Mucosa of descending colon (tissue), 3 donors: ENCODE data around the gene NOG. TPM values are rescaled to one million over a fixed set of nuclear protein-coding genes. Genes with fewer than 3 reads are reported as not detected.

Experiments
- ATAC-seq: fragments of 200-7000 bp; cut with Tn5 transposase; one replicate; pipeline ENCODE4 v1.9.1; 2020; ENCODE audit warnings: mild to moderate bottlenecking, moderate library complexity
- DNase-seq, 3 donors: peaks; one replicate each; pipeline ENCODE4 v3.0.0-alpha.2; 2020
- H3K36me3 ChIP-seq: fragments of 200-600 bp; one replicate; pipeline ENCODE4 v1.8.0; 2021; ENCODE audit warnings: low read depth, mild to moderate bottlenecking
- H3K4me1 ChIP-seq: fragments of 200-600 bp; one replicate; pipeline ENCODE4 v1.8.0; 2021; ENCODE audit warnings: low read depth, mild to moderate bottlenecking
- H3K4me3 ChIP-seq: fragments of 200-600 bp; one replicate; pipeline ENCODE4 v1.8.0; 2021; ENCODE audit warnings: mild to moderate bottlenecking
- H3K9me3 ChIP-seq: fragments of 200-600 bp; one replicate; pipeline ENCODE4 v1.8.0; 2021; ENCODE audit warnings: mild to moderate bottlenecking
- CTCF ChIP-seq: fragments of 200-600 bp; IDR thresholded peaks from one replicate; pipeline ENCODE4 v1.8.0; 2022; ENCODE audit warnings: antibody characterized with exemption, mild to moderate bottlenecking
- intact Hi-C, 2 donors: fragments of 100-400 bp; cut with DNase I in 1 of 2; cut with micrococcal nuclease in 1 of 2; formaldehyde crosslinking; loops; one replicate each; pipeline versions ENCODE4 v1.11.0 to v1.11.1; 2022; cut with DNase I, micrococcal nuclease
- total RNA-seq, 3 donors: library from RNA; stranded (reverse); fragmentation: NEBNext Ultra II Directional in 2 of 3; extraction: Animal tissue kit (Norgen Biotek cat#: 25700) in 2 of 3; gene quantifications; one replicate each; pipeline versions ENCODE4 v1.2.1 to v1.2.4, GENCODE V29; 2021 to 2023
- donor health status: DM: no; HTN: no; CAD: no; lungs with moderate emphysema.
- donor health status: DM: no; HTN: no; CAD: no.
- donor health status: DM: no; HTN: yes; CAD: no.

The NOG gene
- total RNA-seq, 3 donors from 2014 or later: 0.14 to 0.32 TPM; not detected in 1

- H3K9me3 ChIP-seq: no peaks in the 10 kb centered on the region
- ATAC-seq: no peak
- no peak overlapping the region for H3K4me3 ChIP-seq
- no peaks in the 10 kb centered on the region for H3K4me1 ChIP-seq
- TF ChIP-seq CTCF: no peak
- H3K36me3 ChIP-seq: no peaks in the 10 kb centered on the region
- no peak for DNase-seq
- intact Hi-C loops: no loop called here
Observed at GRCh38 chr17:56557682-56558081, 35.8 kb upstream of the NOG start.

- H3K36me3 ChIP-seq: no peaks in the 10 kb centered on the region
- H3K4me3 ChIP-seq: no peak overlapping the region
- ATAC-seq (no peak), DNase-seq (no peak)
- intact Hi-C loops: no loop called here
- TF ChIP-seq CTCF: no peak
- H3K9me3 ChIP-seq: no peaks in the 10 kb centered on the region
- H3K4me1 ChIP-seq: no peaks in the 10 kb centered on the region
Observed at GRCh38 chr17:56558088-56558487, 35.4 kb upstream of the NOG start.

GRCh38 chr17:56570199-56570598 is 23.3 kb upstream of the NOG start:
- H3K36me3 ChIP-seq: no peaks in the 10 kb centered on the region

GRCh38 chr17:56571456-56571855 is 22.0 kb upstream of the NOG start:
- H3K9me3 ChIP-seq: no peaks in the 10 kb centered on the region
- H3K4me3 ChIP-seq: no peak overlapping the region
- ATAC-seq: no peak
- TF ChIP-seq CTCF: no peak
- DNase-seq: no peak
- H3K4me1 ChIP-seq: no peaks in the 10 kb centered on the region
- intact Hi-C loops: no loop called here
- H3K36me3 ChIP-seq: no peaks in the 10 kb centered on the region

More at GRCh38 chr17:56570199-56570598, 23.3 kb upstream of the NOG start:
- DNase-seq (no peak), ATAC-seq (no peak)
- Histone ChIP-seq H3K4me3 (no peak overlapping the region), H3K4me1 (no peaks in the 10 kb centered on the region), H3K9me3 (no peaks in the 10 kb centered on the region)
- no peak for TF ChIP-seq CTCF
- intact Hi-C loops: no loop called here

GRCh38 chr17:56577190-56577842 is 16.2 kb upstream of the NOG start:
- TF ChIP-seq CTCF: no peak
- no peak overlapping the region for H3K4me3 ChIP-seq
- ATAC-seq: no peak
- intact Hi-C loops: no loop called here
- no peaks in the 10 kb centered on the region for H3K4me1 ChIP-seq
- no peaks in the 10 kb centered on the region for H3K9me3 ChIP-seq
- no peak for DNase-seq
- no peaks in the 10 kb centered on the region for H3K36me3 ChIP-seq

GRCh38 chr17:56577843-56578204 is 15.7 kb upstream of the NOG start:
- ATAC-seq (no peak), DNase-seq (no peak)
- Histone ChIP-seq H3K4me1 (no peaks in the 10 kb centered on the region), H3K36me3 (no peaks in the 10 kb centered on the region), H3K9me3 (no peaks in the 10 kb centered on the region), H3K4me3 (no peak overlapping the region)
- intact Hi-C loops: no loop called here
- no peak for TF ChIP-seq CTCF
